IPS DF 4.7 (cell line): ENCODE measurements around the gene MYL2.

Source experiments
- DNase-seq: peaks from one replicate; pipeline ENCODE4 v3.0.0-alpha.2; 2013; ENCODE audit warnings: low spot score; ENCODE audit errors: extremely low read depth

MYL2 gene

DNA sequence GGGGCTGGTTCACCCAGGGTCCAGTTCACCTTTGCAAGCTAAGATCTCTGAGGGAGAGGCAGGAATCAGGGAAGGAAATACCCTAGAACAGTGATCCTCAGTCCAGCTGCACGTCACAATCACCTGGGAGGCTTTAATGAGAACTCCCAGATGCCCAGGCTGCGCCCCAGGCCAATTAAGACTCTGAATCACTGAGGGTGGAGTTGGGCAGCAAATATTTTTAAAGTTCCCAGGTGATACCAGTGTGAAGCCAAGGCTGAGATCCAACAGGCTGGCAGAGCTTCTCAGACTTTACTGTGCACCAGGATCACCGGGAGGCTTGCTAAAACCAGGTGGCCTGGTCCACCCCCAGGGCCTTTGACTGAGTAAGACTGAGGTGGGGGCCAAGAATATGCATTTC lies 23.8 kb downstream of the MYL2 start:
- no peak for DNase-seq

GRCh38 chr12:110893956-110894355 lies 26.4 kb downstream of the MYL2 start:
- DNase-seq: no peak

GRCh38 chr12:110889361-110889760 lies 31.0 kb downstream of the MYL2 start:
- DNase-seq: no peak

- no peak for DNase-seq
These were observed 32.0 kb downstream of the MYL2 start for GRCh38 chr12:110888256-110888991.

DNA sequence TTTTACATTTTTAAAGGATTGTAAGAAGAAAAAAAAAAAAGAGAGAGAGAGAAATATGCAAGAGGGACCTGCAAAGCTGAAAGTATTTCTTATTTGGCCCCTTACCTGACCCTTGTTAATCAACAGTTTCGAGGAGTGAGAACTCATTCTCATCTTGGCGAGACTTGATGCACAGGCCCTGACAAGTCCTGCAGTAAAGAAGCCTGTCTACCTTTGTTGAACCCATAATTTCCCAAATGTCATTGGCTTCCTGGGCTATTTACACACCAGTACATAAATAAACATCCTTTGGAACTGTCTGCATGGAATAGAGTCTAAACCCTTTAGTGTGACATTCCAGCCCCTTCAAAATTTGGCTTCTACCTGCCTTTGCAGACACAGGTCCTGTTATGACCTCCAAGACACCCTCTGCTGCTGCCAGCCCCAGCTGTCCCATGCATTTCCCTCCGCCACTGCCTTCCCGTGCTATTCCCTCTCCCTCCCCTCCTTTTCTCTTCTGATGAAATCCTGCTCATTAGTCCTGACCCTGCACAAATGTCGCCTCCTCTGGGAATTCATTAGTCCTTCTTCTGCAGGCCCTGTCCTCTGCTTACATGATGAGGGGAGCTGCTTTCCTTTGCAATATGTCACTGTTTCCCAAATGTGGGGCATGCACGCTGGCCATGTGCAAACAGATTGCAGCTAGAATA lies 35.1 kb downstream of the MYL2 start:
- no peak for DNase-seq

DNA sequence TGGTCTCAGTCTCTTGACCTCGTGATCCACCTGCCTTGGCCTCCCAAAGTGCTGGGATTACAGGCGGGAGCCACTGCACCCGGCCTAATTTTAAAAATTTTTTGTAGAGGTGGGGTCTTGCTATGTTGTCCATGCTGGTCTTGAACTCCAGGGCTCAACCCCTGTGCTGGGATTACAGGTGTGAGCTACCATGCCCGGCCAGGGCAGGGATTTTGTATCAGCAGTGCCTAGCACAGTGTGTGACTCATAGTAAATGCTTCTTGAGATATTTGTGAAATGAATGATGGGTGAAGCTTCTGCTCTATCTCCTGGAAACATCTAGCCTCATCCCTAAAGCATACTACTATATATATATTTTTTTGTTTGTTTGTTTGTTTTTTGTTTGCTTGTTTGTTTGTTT lies 37.1 kb downstream of the MYL2 start:
- DNase-seq: no peak

DNA sequence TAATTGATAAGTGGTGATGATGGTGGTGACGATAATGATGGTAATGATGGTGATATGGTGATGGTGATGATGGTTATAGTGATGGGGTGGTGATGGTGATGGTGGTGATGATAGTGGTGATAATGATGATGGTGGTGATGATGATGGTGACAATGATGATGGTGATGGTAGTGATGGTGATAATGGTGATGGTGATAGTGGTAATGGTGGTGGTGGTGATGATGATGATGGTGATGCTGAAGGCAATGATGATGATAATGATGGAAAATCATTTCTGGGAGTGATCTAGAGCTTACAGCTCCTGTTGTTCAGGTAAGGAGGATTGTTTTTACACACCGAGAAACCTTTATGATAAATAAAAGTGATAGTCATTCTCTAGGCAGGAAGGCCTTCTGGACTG lies 39.7 kb downstream of the MYL2 start:
- DNase-seq: no peak

DNA sequence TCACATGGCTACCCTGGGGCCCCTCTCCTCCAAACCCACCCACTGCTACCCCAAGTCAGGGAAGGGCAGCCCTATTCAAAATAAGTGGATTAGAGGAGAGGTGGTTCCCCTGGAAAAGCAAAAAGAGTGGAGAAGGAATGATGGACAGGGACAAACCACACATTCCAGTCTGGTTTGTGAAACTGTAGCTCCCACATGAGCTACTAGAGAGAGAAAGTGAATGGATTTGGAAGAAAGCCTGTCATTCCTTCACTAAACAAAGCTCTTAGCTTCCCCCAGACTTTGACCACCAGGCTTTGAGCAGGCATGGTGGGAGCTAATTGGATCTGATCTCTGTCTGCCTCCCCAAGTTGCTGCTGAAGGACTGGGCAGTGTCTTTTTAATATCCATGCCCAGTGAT lies 45.6 kb downstream of the MYL2 start:
- no peak for DNase-seq

- no peak for DNase-seq
These were observed 46.0 kb downstream of the MYL2 start for GRCh38 chr12:110874351-110874750.

GRCh38 chr12:110872100-110872499 lies 48.3 kb downstream of the MYL2 start:
- no peak for DNase-seq

DNA sequence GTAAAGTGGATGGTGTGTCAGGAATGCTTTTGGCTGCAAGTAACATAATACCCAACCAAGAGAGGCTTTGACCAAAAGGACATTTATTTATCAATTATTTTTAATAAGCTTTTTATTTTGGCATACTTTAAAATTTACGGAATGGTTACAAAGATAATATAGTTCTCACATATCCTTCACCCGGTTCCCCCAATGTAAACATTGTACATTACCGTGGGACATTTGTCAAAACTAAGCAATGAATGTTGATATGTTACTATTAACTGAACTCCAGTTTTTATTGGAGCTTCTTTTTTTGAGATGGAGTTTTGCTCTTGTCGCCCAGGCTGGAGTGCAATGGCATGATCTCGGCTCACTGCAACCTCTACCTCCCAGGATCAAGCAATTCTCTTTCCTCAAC lies 50.6 kb downstream of the MYL2 start:
- DNase-seq: no peak

- DNase-seq: no peak
These were observed 51.4 kb downstream of the MYL2 start for GRCh38 chr12:110869026-110869425.

DNA sequence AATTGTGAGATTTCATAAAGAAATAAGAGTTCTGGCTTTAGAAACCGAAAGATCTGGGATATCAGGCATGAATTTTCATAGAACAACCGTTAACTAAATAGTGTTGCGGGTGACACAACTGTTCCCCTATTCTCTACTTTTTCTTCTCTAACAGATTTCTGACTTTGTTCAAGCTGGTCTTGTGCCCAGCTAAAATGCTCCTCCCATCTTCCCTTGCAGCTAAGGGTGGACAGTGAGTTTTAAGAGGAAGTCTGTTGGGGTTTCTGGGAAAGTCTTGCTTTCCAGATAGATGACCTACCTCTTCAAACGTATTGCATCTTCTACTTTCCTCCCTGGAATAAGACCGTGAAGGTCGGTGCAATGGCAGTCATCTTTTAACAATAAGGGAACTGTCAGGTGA lies 54.9 kb downstream of the MYL2 start:
- no peak for DNase-seq

DNA sequence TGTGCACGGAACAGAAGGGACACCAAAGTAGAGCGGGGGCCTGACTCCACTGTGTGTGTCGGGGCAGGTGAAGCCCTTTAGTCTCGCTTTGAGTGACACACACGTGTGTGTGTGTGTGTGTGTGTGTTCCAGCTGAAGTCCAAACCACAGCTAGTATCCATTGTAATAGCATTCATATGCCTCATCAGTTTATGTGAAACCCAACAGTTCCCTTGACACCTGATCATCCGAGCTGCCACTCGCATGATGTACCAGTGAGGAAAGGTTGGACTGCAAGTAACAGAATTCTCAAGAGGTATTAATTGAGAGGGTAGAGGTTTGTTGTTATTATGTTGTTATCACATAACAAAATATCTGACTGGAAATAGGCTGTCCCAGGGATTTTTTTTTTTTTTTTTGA lies 57.2 kb downstream of the MYL2 start:
- DNase-seq: no peak

- DNase-seq: no peak
These were observed 58.0 kb downstream of the MYL2 start for GRCh38 chr12:110862329-110862728.

DNA sequence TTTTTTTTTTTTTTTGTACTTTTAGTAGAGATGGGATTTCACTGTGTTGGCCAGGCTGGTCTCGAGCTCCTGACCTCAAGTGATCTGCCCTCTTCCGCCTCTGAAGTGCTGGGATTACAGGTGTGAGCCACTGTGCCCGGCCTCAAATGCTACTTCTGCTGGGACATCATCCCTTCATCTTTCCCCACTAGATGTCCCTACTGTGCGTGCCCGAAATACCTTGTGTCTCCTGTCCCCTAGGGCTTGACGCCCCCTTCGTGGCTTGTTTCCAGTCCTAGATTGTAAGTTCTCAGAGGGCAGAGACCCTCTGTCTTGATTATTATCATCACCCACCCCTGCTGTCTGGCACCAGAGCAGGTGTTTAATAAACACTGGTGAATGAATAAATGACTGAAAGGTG lies 58.6 kb downstream of the MYL2 start:
- no peak for DNase-seq
